CD14-positive monocyte (primary cell): Measurements from ENCODE around the gene RPS15. TPM values are rescaled to one million over a fixed set of nuclear protein-coding genes. Genes with fewer than 3 reads are reported as not detected.

Experiments
- DNase-seq, 3 donors: peaks; one replicate each; pipeline ENCODE4 v3.0.0-alpha.2; 2011 to 2022
- H2AFZ ChIP-seq: 2 replicates; pipeline ENCODE4 v1.6.0; 2012; ENCODE audit warnings: mild to moderate bottlenecking, low read depth, low read length, inconsistent platforms; ENCODE audit not compliant: insufficient read depth, poor library complexity, severe bottlenecking
- H3K27ac ChIP-seq, 2 donors: 1 replicate in 1 of 2; 2 replicates in 1 of 2; pipeline ENCODE4 v1.5.1; 2012 to 2013; ENCODE audit warnings: low read length in 2 of 2, control low read depth in 1 of 2, inconsistent platforms in 1 of 2, low read depth in 1 of 2, mild to moderate bottlenecking in 1 of 2
- H3K27me3 ChIP-seq, 2 donors: one replicate each; pipeline versions ENCODE4 v1.6.0 to v1.6.1; 2011 to 2013; ENCODE audit warnings: low read length in 2 of 2; ENCODE audit not compliant: control insufficient read depth in 2 of 2, insufficient read depth in 2 of 2
- H3K36me3 ChIP-seq, 2 donors: replicated peaks in 1 of 2; 1 replicate in 1 of 2; 2 replicates in 1 of 2; pipeline versions ENCODE4 v1.5.1 to v1.6.1; 2012 to 2013; ENCODE audit warnings: low read length in 2 of 2, control low read depth in 1 of 2, inconsistent platforms in 1 of 2, mild to moderate bottlenecking in 1 of 2; ENCODE audit not compliant: insufficient read depth in 2 of 2, control insufficient read depth in 1 of 2
- H3K4me1 ChIP-seq, 2 donors: 1 replicate in 1 of 2; 2 replicates in 1 of 2; pipeline versions ENCODE4 v1.5.1 to v1.6.1; 2012 to 2013; ENCODE audit warnings: low read length in 2 of 2, control low read depth in 1 of 2, inconsistent platforms in 1 of 2, mild to moderate bottlenecking in 1 of 2, moderate library complexity in 1 of 2; ENCODE audit not compliant: insufficient read depth in 2 of 2, control insufficient read depth in 1 of 2
- H3K4me2 ChIP-seq: replicated peaks from 2 replicates; pipeline ENCODE3; 2012; ENCODE audit warnings: low read length, moderate library complexity, mild to moderate bottlenecking; ENCODE audit not compliant: poor library complexity, severe bottlenecking; ENCODE audit errors: extremely low read depth
- H3K4me3 ChIP-seq, 3 experiments: fragments of 200-600 bp in 1 of 3; sonication (generic) in 1 of 3; replicated peaks in 1 of 3; 1 replicate in 2 of 3; 2 replicates in 1 of 3; pipeline ENCODE4 v1.5.1; 2011 to 2013; ENCODE audit warnings: low read length in 3 of 3, mild to moderate bottlenecking in 3 of 3, control low read depth in 2 of 3, low read depth in 2 of 3, inconsistent platforms in 1 of 3, moderate library complexity in 1 of 3
- H3K79me2 ChIP-seq: 2 replicates; pipeline ENCODE4 v1.6.0; 2012; ENCODE audit warnings: mild to moderate bottlenecking, control low read depth, inconsistent platforms, low read length, moderate library complexity; ENCODE audit not compliant: insufficient read depth
- H3K9ac ChIP-seq: 2 replicates; pipeline ENCODE4 v1.6.0; 2017; ENCODE audit warnings: low read length, mild to moderate bottlenecking; ENCODE audit not compliant: insufficient read depth, poor library complexity, severe bottlenecking
- H3K9me3 ChIP-seq, 2 donors: replicated peaks in 1 of 2; 1 replicate in 1 of 2; 2 replicates in 1 of 2; pipeline versions ENCODE4 v1.5.1 to v1.6.1; 2012 to 2013; ENCODE audit warnings: low read length in 2 of 2, control low read depth in 1 of 2; ENCODE audit not compliant: control insufficient read depth in 1 of 2, insufficient read depth in 1 of 2
- H4K20me1 ChIP-seq: 2 replicates; pipeline ENCODE4 v1.6.0; 2012; ENCODE audit warnings: mild to moderate bottlenecking, low read length, control low read depth, moderate library complexity; ENCODE audit not compliant: insufficient read depth
- H3K27ac Mint-ChIP-seq, 7 donors: one replicate each; pipeline ENCODE4 v1.8.0; 2020; ENCODE audit warnings: mild to moderate bottlenecking in 7 of 7, mixed read lengths in 7 of 7, moderate library complexity in 6 of 7, inconsistent platforms in 2 of 7
- H3K27me3 Mint-ChIP-seq, 3 donors: one replicate each; pipeline ENCODE4 v1.8.0; 2021 to 2022; ENCODE audit warnings: low read depth in 3 of 3, mild to moderate bottlenecking in 3 of 3, mixed read lengths in 3 of 3, moderate library complexity in 3 of 3, inconsistent platforms in 1 of 3
- H3K36me3 Mint-ChIP-seq, 2 donors: one replicate each; pipeline ENCODE4 v1.8.0; 2020; ENCODE audit warnings: mixed read lengths in 2 of 2, inconsistent platforms in 1 of 2, mild to moderate bottlenecking in 1 of 2
- H3K4me1 Mint-ChIP-seq: one replicate; pipeline ENCODE4 v1.8.0; 2020; ENCODE audit warnings: mild to moderate bottlenecking, mixed read lengths
- H3K4me3 Mint-ChIP-seq, 2 donors: one replicate each; pipeline ENCODE4 v1.8.0; 2020; ENCODE audit warnings: mild to moderate bottlenecking in 2 of 2, mixed read lengths in 2 of 2, moderate library complexity in 1 of 2
- H3K9me3 Mint-ChIP-seq, 7 donors: one replicate each; pipeline ENCODE4 v1.8.0; 2020 to 2022; ENCODE audit warnings: mixed read lengths in 7 of 7, mild to moderate bottlenecking in 6 of 7, moderate library complexity in 6 of 7, inconsistent platforms in 2 of 7
- WGBS: methylation state at CpG from one replicate; pipeline ENCODE4 v1.1.5; 2013; ENCODE audit warnings: missing lambda C conversion rate; ENCODE audit not compliant: insufficient coverage; 5-methylcytosine and 5-hydroxymethylcytosine counted together
- intact Hi-C, 2 donors: fragments of 100-400 bp; cut with micrococcal nuclease; formaldehyde crosslinking; loops; one replicate each; pipeline versions ENCODE4 v1.15.0 to v1.15.1; 2023
- polyA plus RNA-seq, 3 donors: library from polyadenylated mRNA; depleted of rRNA in 1 of 3; unstranded in 2 of 3; stranded (reverse) in 1 of 3; fragments of 300-500 nt in 2 of 3; fragments of >200 nt in 1 of 3; fragmentation: Illumina TruSeq in 2 of 3; gene quantifications; 1 replicate in 2 of 3; 2 replicates in 1 of 3; pipeline ENCODE4 v1.2.3, GENCODE V29; 2012 to 2021
- TF ChIP-seq, protein P1 (sequence below): fragments of 200-600 bp; IDR thresholded peaks from one replicate; pipeline ENCODE4 v1.8.0; 2022; ENCODE audit warnings: antibody characterized with exemption, mild to moderate bottlenecking

RPS15 gene
- polyA plus RNA-seq, 3 donors: 1,318 to 3,451 (median 1,526) TPM

DNA sequence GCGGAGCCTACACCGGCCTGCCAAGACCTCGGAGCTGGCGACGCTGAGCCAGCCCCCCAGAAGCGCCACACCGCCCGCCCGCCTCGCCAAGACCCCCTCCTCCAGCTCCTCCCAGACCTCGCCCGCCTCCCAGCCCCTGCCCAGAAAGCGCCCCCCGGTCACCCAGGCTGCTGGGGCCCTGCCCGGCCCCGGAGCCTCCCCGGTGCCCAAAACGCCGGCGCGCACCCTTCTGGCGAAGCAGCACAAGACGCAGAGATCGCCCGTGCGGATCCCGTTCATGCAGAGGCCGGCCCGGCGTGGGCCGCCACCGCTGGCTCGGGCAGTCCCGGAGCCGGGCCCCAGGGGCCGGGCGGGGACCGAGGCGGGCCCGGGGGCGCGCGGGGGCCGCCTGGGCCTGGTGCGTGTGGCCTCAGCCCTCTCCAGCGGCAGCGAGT is 30.6 kb downstream of the RPS15 start:
- peaks cover 19% of the 10 kb centered on the region for H3K4me1 Mint-ChIP-seq
- intact Hi-C loops: no loop called here
- peaks cover 61 to 72% of the 10 kb centered on the region in 2 donors for H3K27me3 ChIP-seq

DNA sequence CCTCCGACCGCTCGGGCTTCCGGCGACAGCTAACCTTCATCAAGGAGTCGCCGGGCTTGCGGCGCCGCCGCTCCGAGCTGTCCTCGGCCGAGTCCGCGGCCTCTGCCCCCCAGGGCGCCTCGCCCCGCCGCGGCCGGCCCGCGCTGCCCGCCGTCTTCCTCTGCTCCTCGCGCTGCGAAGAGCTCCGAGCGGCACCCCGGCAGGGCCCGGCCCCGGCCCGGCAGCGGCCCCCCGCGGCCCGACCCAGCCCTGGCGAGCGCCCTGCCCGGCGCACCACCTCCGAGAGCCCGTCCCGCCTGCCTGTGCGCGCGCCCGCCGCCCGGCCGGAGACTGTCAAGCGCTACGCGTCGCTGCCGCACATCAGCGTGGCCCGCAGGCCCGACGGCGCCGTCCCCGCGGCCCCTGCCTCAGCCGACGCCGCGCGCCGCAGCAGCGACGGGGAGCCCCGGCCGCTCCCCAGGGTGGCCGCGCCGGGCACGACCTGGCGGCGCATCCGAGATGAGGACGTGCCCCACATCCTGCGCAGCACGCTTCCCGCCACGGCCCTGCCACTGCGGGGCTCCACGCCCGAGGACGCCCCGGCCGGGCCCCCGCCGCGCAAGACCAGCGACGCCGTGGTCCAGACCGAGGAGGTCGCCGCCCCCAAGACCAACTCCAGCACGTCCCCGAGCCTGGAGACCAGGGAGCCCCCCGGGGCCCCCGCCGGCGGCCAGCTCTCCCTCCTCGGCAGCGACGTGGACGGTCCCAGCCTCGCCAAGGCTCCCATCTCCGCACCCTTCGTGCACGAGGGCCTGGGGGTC is 31.3 kb downstream of the RPS15 start:
- H3K27me3 ChIP-seq: peaks cover 61 to 73% of the 10 kb centered on the region in 2 donors
- H4K20me1 ChIP-seq: peaks cover 94% of the 10 kb centered on the region
- TF ChIP-seq, protein P1, sequence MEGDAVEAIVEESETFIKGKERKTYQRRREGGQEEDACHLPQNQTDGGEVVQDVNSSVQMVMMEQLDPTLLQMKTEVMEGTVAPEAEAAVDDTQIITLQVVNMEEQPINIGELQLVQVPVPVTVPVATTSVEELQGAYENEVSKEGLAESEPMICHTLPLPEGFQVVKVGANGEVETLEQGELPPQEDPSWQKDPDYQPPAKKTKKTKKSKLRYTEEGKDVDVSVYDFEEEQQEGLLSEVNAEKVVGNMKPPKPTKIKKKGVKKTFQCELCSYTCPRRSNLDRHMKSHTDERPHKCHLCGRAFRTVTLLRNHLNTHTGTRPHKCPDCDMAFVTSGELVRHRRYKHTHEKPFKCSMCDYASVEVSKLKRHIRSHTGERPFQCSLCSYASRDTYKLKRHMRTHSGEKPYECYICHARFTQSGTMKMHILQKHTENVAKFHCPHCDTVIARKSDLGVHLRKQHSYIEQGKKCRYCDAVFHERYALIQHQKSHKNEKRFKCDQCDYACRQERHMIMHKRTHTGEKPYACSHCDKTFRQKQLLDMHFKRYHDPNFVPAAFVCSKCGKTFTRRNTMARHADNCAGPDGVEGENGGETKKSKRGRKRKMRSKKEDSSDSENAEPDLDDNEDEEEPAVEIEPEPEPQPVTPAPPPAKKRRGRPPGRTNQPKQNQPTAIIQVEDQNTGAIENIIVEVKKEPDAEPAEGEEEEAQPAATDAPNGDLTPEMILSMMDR: no peak
- H3K79me2 ChIP-seq: no peaks in the 10 kb centered on the region
- peaks cover 0 to 1% of the 10 kb centered on the region in 2 donors for H3K36me3 ChIP-seq
- 2% methylated on average over 117 of the region's 117 CpGs for WGBS
- no peak overlapping the region for H3K9ac ChIP-seq
- peaks cover 25 to 41% of the 10 kb centered on the region in 2 donors for H3K4me1 ChIP-seq
- Mint-ChIP-seq H3K4me3 (peak overlapping the region in 1 of 2 donors; percentile 83), H3K36me3 (peaks cover 3% of the 10 kb centered on the region in 2 donors), H3K4me1 (peaks cover 19% of the 10 kb centered on the region), H3K27ac (no peak overlapping the region), H3K9me3 (peaks cover 0 to 19% (median 2%) of the 10 kb centered on the region in 7 donors), H3K27me3 (peaks cover 49 to 91% (median 60%) of the 10 kb centered on the region in 3 donors)
- H3K9me3 ChIP-seq: peaks cover 8 to 17% of the 10 kb centered on the region in 2 donors
- H3K4me3 ChIP-seq: peak overlapping the region in 1 of 3 experiments; percentile 61
- H3K27ac ChIP-seq: no peak overlapping the region
- H2AFZ ChIP-seq: no peak overlapping the region
- no peak overlapping the region for H3K4me2 ChIP-seq
- no peak for DNase-seq
- intact Hi-C loops: no loop called here

More for the DNA sequence above, 30.6 kb downstream of the RPS15 start:
- peaks cover 0 to 19% (median 2%) of the 10 kb centered on the region in 7 donors for H3K9me3 Mint-ChIP-seq
- H3K4me3 Mint-ChIP-seq: peak overlapping the region in 1 of 2 donors; percentile 53
- TF ChIP-seq, protein P1: no peak
- no peak overlapping the region for H3K27ac ChIP-seq
- WGBS: 1% methylated on average over 47 of the region's 47 CpGs
- no peak for DNase-seq
- no peaks in the 10 kb centered on the region for H3K36me3 ChIP-seq
- H3K9ac ChIP-seq: no peak overlapping the region
- H3K4me3 ChIP-seq: no peak overlapping the region
- H2AFZ ChIP-seq: no peak overlapping the region
- H3K36me3 Mint-ChIP-seq: peaks cover 0 to 3% of the 10 kb centered on the region in 2 donors
- peaks cover 89% of the 10 kb centered on the region for H4K20me1 ChIP-seq
- no peak overlapping the region for H3K4me2 ChIP-seq
- no peaks in the 10 kb centered on the region for H3K79me2 ChIP-seq
- peaks cover 47 to 86% (median 60%) of the 10 kb centered on the region in 3 donors for H3K27me3 Mint-ChIP-seq
- peaks cover 25 to 41% of the 10 kb centered on the region in 2 donors for H3K4me1 ChIP-seq
- H3K9me3 ChIP-seq: peaks cover 8 to 17% of the 10 kb centered on the region in 2 donors
- no peak overlapping the region for H3K27ac Mint-ChIP-seq
